Coronary artery (tissue), 2 donors: ENCODE results near the gene BEND6.

Source experiments
- DNase-seq: peaks from one replicate; pipeline ENCODE4 v3.0.0-alpha.2; 2017; ENCODE audit warnings: low spot score
- H3K27ac ChIP-seq, 2 donors: fragments of 200-600 bp; sonication (generic); one replicate each; pipeline ENCODE4 v1.5.1; 2016 to 2019
- H3K4me3 ChIP-seq: fragments of 200-600 bp; sonication (generic); 2 replicates; pipeline ENCODE4 v1.5.1; 2016; ENCODE audit warnings: mild to moderate bottlenecking, moderate library complexity
- TF ChIP-seq, protein P1 (sequence below): fragments of 200-600 bp; sonication (generic); IDR thresholded peaks from one replicate; pipeline ENCODE4 v1.5.1; 2019; ENCODE audit warnings: antibody characterized with exemption

Gene BEND6

GRCh38 chr6:56940977-56941376, 13.9 kb upstream of the BEND6 start:
- Histone ChIP-seq H3K27ac (no peak overlapping the region), H3K4me3 (no peak overlapping the region)
- no peak for DNase-seq
- TF ChIP-seq, protein P1, sequence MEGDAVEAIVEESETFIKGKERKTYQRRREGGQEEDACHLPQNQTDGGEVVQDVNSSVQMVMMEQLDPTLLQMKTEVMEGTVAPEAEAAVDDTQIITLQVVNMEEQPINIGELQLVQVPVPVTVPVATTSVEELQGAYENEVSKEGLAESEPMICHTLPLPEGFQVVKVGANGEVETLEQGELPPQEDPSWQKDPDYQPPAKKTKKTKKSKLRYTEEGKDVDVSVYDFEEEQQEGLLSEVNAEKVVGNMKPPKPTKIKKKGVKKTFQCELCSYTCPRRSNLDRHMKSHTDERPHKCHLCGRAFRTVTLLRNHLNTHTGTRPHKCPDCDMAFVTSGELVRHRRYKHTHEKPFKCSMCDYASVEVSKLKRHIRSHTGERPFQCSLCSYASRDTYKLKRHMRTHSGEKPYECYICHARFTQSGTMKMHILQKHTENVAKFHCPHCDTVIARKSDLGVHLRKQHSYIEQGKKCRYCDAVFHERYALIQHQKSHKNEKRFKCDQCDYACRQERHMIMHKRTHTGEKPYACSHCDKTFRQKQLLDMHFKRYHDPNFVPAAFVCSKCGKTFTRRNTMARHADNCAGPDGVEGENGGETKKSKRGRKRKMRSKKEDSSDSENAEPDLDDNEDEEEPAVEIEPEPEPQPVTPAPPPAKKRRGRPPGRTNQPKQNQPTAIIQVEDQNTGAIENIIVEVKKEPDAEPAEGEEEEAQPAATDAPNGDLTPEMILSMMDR: no peak

GRCh38 chr6:56944661-56945060, 10.2 kb upstream of the BEND6 start:
- no peak for DNase-seq
- Histone ChIP-seq H3K27ac (no peak overlapping the region), H3K4me3 (no peak overlapping the region)
- TF ChIP-seq, protein P1: no peak

GRCh38 chr6:56946368-56946767, 8.5 kb upstream of the BEND6 start:
- no peak for DNase-seq
- Histone ChIP-seq H3K27ac (no peak overlapping the region), H3K4me3 (no peak overlapping the region)
- TF ChIP-seq, protein P1: no peak

GRCh38 chr6:56947924-56948323, 7.0 kb upstream of the BEND6 start:
- TF ChIP-seq, protein P1: no peak
- DNase-seq: no peak
- H3K4me3 ChIP-seq: no peak overlapping the region
- H3K27ac ChIP-seq: no peak overlapping the region

- TF ChIP-seq, protein P1: no peak
- Histone ChIP-seq H3K4me3 (no peak overlapping the region), H3K27ac (no peak overlapping the region)
- DNase-seq: no peak
Measured at GRCh38 chr6:56949265-56949664, 5.6 kb upstream of the BEND6 start.

GRCh38 chr6:56949925-56950495, 4.9 kb upstream of the BEND6 start:
- no peak for DNase-seq
- Histone ChIP-seq H3K27ac (no peak overlapping the region), H3K4me3 (no peak overlapping the region)
- TF ChIP-seq, protein P1: no peak

DNA sequence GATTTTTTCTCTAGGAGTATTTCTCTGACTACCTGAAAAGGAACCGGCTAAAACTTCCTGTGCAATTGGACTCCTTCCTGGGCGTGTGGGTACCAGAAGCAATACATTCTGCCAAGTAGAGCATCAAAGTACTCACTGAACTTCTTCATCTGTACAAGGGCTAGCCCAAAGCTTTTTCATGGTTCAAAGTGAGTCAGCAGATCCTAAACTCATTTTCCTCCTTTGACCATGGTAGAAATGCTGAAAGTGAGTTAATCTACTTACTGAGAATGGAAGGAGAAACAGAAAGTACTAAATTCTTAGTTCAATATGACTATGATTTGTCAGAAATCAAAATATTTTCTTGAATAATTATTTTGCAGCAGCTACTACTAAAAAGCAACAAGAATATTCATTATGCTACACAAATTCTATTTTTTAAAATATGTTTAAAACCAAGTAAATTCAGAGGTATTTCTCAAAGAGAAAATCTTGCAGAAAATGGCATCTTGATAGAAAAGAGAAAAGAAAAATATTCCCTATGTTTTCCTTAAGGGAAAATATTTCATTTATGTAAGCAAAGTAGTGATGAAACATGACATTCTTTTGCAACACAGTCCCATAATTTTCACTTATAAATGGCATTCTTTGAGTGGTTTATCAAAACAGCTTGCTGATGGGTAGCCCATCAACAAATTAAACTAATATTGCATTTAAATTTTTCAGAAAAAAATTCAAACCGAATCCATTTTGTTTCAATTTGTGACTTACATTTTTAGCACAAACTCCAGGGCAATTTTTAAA, 3.7 kb upstream of the BEND6 start:
- TF ChIP-seq, protein P1: no peak
- DNase-seq: no peak
- Histone ChIP-seq H3K27ac (no peak overlapping the region), H3K4me3 (no peak overlapping the region)
